Muscle layer of duodenum (tissue), 2 donors: ENCODE measurements around the gene ARHGEF37.
"Not testable (repeated sequence)": the region's sequence is repeated elsewhere in the genome, so short reads cannot be mapped to it uniquely, and the experiment has no call there.

Source experiments
- H3K27ac ChIP-seq: one replicate; pipeline ENCODE4 v1.7.0; 2013; ENCODE audit warnings: mild to moderate bottlenecking, low read length
- H3K27me3 ChIP-seq: one replicate; pipeline ENCODE4 v1.7.0; 2013; ENCODE audit warnings: low read depth, mild to moderate bottlenecking, control low read depth, low read length
- H3K36me3 ChIP-seq, 2 donors: one replicate each; pipeline ENCODE4 v1.7.0; 2013; ENCODE audit warnings: low read length in 2 of 2, control low read depth in 1 of 2, mild to moderate bottlenecking in 1 of 2; ENCODE audit not compliant: insufficient read depth in 2 of 2, control insufficient read depth in 1 of 2
- H3K4me1 ChIP-seq, 2 donors: one replicate each; pipeline ENCODE4 v1.7.0; 2013; ENCODE audit warnings: low read length in 2 of 2, mild to moderate bottlenecking in 2 of 2, control low read depth in 1 of 2, moderate library complexity in 1 of 2; ENCODE audit not compliant: insufficient read depth in 2 of 2, control insufficient read depth in 1 of 2
- H3K4me3 ChIP-seq, 2 donors: one replicate each; pipeline ENCODE4 v1.7.0; 2013; ENCODE audit warnings: low read length in 2 of 2, low read depth in 1 of 2, mild to moderate bottlenecking in 1 of 2
- H3K9me3 ChIP-seq, 2 donors: one replicate each; pipeline ENCODE4 v1.7.0; 2013; ENCODE audit warnings: low read length in 2 of 2, control low read depth in 1 of 2, mild to moderate bottlenecking in 1 of 2; ENCODE audit not compliant: control insufficient read depth in 1 of 2
- donor health status: healthy.

Gene ARHGEF37

DNA sequence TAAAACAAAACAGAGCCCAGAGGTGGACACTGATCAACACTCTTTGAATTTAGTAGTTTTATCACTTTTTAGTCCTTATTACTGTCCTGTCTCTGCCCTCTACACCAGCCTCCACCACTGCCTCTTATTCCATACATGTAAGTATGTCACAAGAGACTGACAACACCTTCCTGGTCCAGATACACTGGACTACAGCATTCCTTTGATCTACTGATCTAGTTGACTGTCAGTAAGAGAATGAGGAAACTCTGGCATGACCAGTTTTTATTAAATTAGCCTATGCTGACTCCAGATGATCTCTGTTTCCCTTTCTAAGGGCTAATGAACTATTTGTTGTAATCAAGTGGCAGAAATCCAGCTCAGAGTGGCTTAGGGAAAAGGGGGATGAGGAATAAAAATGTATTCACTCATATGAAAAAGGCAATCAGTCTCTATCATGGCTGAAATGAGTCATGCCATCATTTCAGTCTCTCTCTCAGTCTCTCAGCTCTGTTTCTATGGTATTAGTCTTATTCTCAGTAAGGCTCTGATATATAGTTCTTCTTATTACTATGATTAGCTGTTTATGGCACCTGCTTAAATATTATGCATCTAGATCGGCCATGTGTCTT, 5.5 kb downstream of the ARHGEF37 start:
- Histone ChIP-seq H3K27me3 (no peaks in the 10 kb centered on the region), H3K27ac (peak overlapping the region; percentile 26), H3K4me1 (peaks cover 12 to 37% of the 10 kb centered on the region in 2 donors), H3K4me3 (no peak overlapping the region), H3K36me3 (no peaks in the 10 kb centered on the region), H3K9me3 (no peaks in the 10 kb centered on the region)

GRCh38 chr5:149588936-149589335, 7.6 kb downstream of the ARHGEF37 start:
- Histone ChIP-seq H3K27ac (no peak overlapping the region), H3K27me3 (no peaks in the 10 kb centered on the region), H3K9me3 (no peaks in the 10 kb centered on the region), H3K4me1 (peaks cover 7 to 25% of the 10 kb centered on the region in 2 donors), H3K36me3 (no peaks in the 10 kb centered on the region), H3K4me3 (no peak overlapping the region)

DNA sequence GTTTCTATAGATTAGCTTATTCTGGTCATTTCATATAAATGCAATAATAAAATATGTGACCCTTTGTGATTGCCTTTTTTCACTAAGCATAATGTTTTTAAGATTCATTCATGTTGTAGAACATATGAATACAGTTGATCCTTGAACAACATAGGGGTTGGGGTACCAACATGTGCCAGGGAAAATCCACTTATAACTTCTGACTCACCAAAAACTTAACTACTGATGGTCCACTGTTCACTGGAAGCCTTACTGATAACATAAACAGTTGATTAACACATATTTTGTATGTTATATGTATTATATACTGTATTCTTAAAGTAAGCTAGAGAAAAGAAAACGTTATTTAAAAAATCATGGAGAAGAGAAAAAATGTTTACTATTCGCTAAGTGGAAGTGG, 12.1 kb downstream of the ARHGEF37 start:
- no peak overlapping the region for H3K27ac ChIP-seq
- no peaks in the 10 kb centered on the region for H3K27me3 ChIP-seq
- H3K4me1 ChIP-seq = peaks cover 0 to 20% of the 10 kb centered on the region in 2 donors

DNA sequence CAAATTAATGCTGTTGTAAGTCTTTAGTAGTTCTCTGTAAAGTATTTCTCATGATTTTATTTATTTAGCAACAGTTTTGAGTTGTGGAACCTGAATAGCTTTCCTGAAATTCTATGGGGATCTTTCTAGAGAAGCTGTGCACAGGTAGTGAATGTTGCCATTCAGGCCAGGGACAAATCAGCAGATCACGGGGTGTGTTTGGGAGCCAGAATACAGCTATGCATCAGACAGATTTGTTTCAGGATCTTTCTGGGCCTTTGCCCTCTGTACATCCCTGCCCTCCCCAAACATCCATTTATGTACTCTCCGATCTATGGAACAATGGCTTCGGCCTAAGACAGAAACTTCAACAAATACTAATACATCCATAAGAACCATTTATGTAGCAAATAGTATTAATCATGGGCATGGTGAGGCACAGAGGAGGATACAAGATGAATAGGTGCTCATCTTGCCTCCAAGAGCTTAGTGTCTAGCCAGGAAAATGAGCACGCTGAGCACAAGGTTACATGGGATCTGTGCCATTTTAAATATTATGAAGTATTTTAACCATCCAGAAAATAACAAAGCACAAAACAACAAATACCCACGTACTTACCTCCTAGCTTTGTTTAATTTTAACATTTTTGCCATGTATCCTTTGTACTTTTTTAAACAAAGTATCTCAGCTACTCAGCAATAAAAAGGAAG, 13.1 kb downstream of the ARHGEF37 start:
- Histone ChIP-seq H3K36me3 (peaks cover 0 to 12% of the 10 kb centered on the region in 2 donors), H3K4me1 (peaks cover 0 to 20% of the 10 kb centered on the region in 2 donors), H3K27ac (peak overlapping the region; percentile 14)

More for the DNA sequence above, 12.1 kb downstream of the ARHGEF37 start:
- Histone ChIP-seq H3K36me3 (peaks cover 0 to 7% of the 10 kb centered on the region in 2 donors), H3K9me3 (no peaks in the 10 kb centered on the region), H3K4me3 (no peak overlapping the region)

GRCh38 chr5:149595105-149595504, 13.8 kb downstream of the ARHGEF37 start:
- not testable (repeated sequence) for H3K9me3 ChIP-seq, H3K4me3 ChIP-seq, H3K27me3 ChIP-seq, H3K27ac ChIP-seq
- peaks cover 0 to 12% of the 10 kb centered on the region in 2 donors for H3K36me3 ChIP-seq
- peaks cover 0 to 20% of the 10 kb centered on the region in 2 donors for H3K4me1 ChIP-seq

More for the DNA sequence above, 13.1 kb downstream of the ARHGEF37 start:
- Histone ChIP-seq H3K27me3 (no peaks in the 10 kb centered on the region), H3K9me3 (no peaks in the 10 kb centered on the region), H3K4me3 (no peak overlapping the region)

- Histone ChIP-seq H3K4me1 (peaks cover 0 to 20% of the 10 kb centered on the region in 2 donors), H3K4me3 (no peak overlapping the region), H3K27ac (peak overlapping the region; percentile 31), H3K36me3 (peaks cover 10 to 27% of the 10 kb centered on the region in 2 donors), H3K27me3 (no peaks in the 10 kb centered on the region), H3K9me3 (no peaks in the 10 kb centered on the region)
Observed at GRCh38 chr5:149596712-149597111, 15.4 kb downstream of the ARHGEF37 start.

- no peak overlapping the region for H3K27ac ChIP-seq
- H3K27me3 ChIP-seq = no peaks in the 10 kb centered on the region
- no peaks in the 10 kb centered on the region for H3K9me3 ChIP-seq
- no peak overlapping the region for H3K4me3 ChIP-seq
- peaks cover 16 to 34% of the 10 kb centered on the region in 2 donors for H3K36me3 ChIP-seq
- peaks cover 0 to 20% of the 10 kb centered on the region in 2 donors for H3K4me1 ChIP-seq
Observed at GRCh38 chr5:149597618-149598017, 16.3 kb downstream of the ARHGEF37 start.

- not testable (repeated sequence) for H3K27ac ChIP-seq, H3K27me3 ChIP-seq, H3K4me3 ChIP-seq, H3K9me3 ChIP-seq
- H3K36me3 ChIP-seq = peaks cover 16 to 34% of the 10 kb centered on the region in 2 donors
- H3K4me1 ChIP-seq = peaks cover 0 to 20% of the 10 kb centered on the region in 2 donors
Observed at GRCh38 chr5:149598234-149598633, 16.9 kb downstream of the ARHGEF37 start.

- peaks cover 16 to 35% of the 10 kb centered on the region in 2 donors for H3K36me3 ChIP-seq
- no peak overlapping the region for H3K27ac ChIP-seq
- no peaks in the 10 kb centered on the region for H3K9me3 ChIP-seq
- no peak overlapping the region for H3K4me3 ChIP-seq
- H3K4me1 ChIP-seq = peaks cover 0 to 18% of the 10 kb centered on the region in 2 donors
- no peaks in the 10 kb centered on the region for H3K27me3 ChIP-seq
Observed at GRCh38 chr5:149598966-149599365, 17.7 kb downstream of the ARHGEF37 start.

GRCh38 chr5:149599375-149599774, 18.1 kb downstream of the ARHGEF37 start:
- no peaks in the 10 kb centered on the region for H3K9me3 ChIP-seq
- H3K36me3 ChIP-seq = peaks cover 16 to 39% of the 10 kb centered on the region in 2 donors
- H3K4me3 ChIP-seq = no peak overlapping the region
- H3K4me1 ChIP-seq = peaks cover 0 to 14% of the 10 kb centered on the region in 2 donors
- H3K27ac ChIP-seq = no peak overlapping the region
- H3K27me3 ChIP-seq = no peaks in the 10 kb centered on the region

- Histone ChIP-seq H3K27me3 (no peaks in the 10 kb centered on the region), H3K36me3 (peaks cover 21 to 45% of the 10 kb centered on the region in 2 donors), H3K9me3 (no peaks in the 10 kb centered on the region), H3K4me1 (peaks cover 4 to 6% of the 10 kb centered on the region in 2 donors), H3K4me3 (no peak overlapping the region), H3K27ac (no peak overlapping the region)
Observed at GRCh38 chr5:149600932-149601331, 19.6 kb downstream of the ARHGEF37 start.
